ENCODE data around the gene PISD.

GRCh38 chr22:31692186-31692886, 30.3 kb upstream of the PISD start:
- TF ChIP-seq GATA2 (IDR thresholded peaks at IDR 0.05; ENCODE audit: low read depth, low read length) (no peak), GATA3 (IDR thresholded peaks at IDR 0.05; ENCODE audit: low read depth, low read length) (no peak)

Measured in SH-SY5Y (cell line).